GM10847 (cell line): ENCODE data around the gene CCNJL.

Experiments
- POLR2A ChIP-seq: IDR thresholded peaks from 2 replicates; pipeline ENCODE4 v1.6.1; 2011; ENCODE audit not compliant: insufficient read length; ENCODE audit errors: extremely low read depth

CCNJL gene

GRCh38 chr5:160286947-160287346 is 25.4 kb downstream of the CCNJL start:
- no peak for TF ChIP-seq POLR2A

GRCh38 chr5:160285316-160285715 is 27.0 kb downstream of the CCNJL start:
- no peak for TF ChIP-seq POLR2A

DNA sequence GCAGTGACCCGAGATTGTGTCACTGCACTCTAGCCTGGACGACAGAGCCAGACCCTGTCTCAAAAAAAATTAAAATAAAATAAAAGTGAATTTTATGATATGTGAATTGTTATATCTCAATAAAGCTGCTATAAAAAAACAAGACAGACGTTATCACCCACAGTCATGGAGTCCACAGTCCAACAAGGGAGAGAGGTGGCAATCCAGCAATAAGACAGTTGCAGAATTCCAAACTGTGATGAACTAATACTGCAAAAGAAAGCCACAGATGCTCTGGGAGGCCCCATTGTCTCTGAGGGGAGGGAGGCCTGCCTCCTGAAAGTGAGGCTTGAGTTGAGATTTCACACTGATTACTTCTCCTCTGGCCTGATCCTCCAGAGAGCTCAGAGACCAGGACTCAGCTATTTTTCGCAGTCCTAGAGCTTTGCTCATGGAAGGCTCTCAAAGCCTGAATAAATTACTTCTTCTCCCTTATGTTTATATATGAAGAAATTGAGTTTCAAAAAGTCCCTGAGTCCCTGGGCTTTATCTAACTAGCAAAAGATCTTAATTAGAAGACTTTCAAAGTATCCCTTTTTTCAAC is 28.0 kb downstream of the CCNJL start:
- no peak for TF ChIP-seq POLR2A

GRCh38 chr5:160281275-160281674 is 31.1 kb downstream of the CCNJL start:
- no peak for TF ChIP-seq POLR2A

- no peak for TF ChIP-seq POLR2A
These were observed 31.8 kb downstream of the CCNJL start for GRCh38 chr5:160280384-160281095.

DNA sequence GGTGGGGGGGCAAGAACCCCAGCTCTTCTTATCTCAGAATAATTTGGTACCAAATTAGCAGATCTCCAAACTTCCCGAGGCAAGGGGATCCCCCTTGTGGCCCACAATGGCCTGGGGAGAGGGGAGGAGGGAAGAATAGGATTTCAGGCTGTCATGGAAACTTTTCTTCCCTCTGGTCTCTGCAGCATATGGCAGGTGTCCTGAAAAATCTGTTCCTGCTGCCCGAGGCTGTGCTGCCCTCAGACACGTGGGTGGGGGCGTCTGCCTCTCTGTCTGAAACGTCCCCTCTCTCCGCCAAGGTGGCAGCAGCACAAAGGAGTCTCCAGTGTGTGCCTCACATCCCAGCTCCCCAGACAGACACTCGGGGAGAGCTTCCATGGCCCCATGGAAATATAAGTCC is 34.0 kb downstream of the CCNJL start:
- no peak for TF ChIP-seq POLR2A

DNA sequence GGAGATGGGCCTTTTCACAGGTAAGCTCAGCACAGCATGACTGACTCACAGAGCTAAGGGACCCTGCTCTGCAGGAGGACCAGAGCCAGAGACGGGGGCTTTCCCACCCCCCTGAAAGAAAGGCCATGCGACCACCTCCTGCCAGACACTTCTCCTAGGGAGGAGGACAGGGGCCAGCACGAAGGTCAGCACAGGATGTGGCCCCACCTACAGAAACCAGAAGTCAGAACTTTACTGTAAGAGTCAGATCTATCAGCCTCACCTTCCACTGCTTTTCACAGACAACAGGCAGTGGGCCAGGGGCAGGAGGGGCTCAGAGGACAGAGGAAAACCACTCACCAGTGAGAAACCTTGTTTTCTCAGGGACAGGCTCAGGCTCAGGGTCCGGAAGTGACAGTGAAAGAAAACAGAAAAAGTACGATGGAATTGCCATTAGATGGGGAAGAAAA is 37.9 kb downstream of the CCNJL start:
- no peak for TF ChIP-seq POLR2A

DNA sequence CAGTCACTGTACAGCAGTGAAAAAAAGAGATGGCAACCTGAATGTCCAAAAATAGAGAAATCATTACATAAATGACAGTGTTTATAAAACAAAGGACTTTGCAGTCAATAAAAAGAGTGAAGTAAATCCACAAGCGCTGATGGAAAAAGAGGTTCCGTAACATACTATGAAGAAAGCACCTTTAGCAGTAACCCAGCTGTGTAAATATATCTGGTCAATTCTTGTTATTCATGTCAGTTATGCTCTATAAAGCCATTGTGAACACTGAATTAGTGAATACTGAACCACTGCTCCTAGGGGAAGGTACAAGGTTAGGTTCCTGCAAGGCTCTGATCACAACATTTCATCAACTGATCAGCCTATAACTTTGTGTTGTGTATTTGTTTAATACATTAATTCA is 39.5 kb downstream of the CCNJL start:
- TF ChIP-seq POLR2A, result no peak

DNA sequence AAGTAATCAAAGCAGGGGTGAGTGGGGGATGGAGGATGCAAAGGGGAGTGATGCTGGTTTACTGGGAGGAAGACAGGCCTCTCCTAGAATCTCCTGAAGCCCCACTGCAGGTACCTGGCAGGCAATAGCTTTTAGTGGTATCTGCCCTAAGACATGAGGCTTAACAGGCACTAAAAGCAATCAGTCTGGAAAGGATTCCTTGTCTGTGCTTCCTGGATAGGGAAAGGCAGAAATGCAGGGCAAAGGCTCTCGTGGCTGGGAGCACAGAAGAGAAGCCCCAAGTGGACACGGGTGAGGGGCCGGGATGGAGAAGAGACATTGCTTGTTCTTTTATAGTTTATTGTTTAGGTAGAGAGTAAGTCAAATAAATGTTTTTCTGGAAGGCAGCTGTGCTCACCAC is 40.1 kb downstream of the CCNJL start:
- TF ChIP-seq POLR2A, result no peak

- no peak for TF ChIP-seq POLR2A
These were observed 40.5 kb downstream of the CCNJL start for GRCh38 chr5:160271836-160272235.

- no peak for TF ChIP-seq POLR2A
These were observed 41.0 kb downstream of the CCNJL start for GRCh38 chr5:160271396-160271795.

GRCh38 chr5:160270704-160271103 is 41.7 kb downstream of the CCNJL start:
- TF ChIP-seq POLR2A, result no peak

DNA sequence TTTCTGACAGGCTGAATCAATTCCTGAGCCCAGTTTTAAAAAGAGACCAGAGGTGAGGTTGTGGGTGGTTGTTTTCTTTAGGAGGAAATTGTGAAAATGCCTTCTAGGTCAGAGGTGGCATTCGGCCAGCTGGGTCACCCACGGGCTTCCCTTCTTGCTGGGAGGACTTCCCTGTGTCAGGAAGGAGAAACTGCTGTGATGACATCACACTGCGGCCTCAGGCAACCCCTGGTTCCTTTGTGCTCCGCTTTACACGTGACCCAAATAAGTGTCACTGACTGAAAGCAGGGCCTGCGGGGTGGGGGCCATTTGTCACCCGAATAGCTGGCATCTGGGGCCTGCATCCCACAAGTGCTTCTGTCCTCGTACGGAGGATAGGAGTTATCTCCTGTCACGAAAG is 43.3 kb downstream of the CCNJL start:
- no peak for TF ChIP-seq POLR2A

DNA sequence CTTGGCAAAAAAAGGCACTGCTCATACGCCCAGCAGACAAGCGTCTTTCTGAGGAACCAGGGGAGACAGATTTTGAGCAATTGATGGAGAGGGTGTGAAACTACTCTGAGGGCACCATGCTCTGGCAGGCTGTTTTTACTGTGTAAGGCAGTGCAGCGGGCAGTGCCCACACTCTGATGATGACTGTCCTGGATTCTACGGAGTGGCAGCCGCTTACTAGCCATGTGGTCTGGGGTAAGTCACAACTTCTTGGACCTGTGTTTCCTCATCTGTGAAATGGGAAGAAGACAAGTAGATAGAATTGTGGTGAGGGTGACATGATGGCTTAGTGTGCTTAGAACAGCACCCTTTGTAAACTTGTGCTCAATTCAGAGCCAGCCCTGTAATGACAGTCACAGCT is 44.2 kb downstream of the CCNJL start:
- TF ChIP-seq POLR2A, result no peak

DNA sequence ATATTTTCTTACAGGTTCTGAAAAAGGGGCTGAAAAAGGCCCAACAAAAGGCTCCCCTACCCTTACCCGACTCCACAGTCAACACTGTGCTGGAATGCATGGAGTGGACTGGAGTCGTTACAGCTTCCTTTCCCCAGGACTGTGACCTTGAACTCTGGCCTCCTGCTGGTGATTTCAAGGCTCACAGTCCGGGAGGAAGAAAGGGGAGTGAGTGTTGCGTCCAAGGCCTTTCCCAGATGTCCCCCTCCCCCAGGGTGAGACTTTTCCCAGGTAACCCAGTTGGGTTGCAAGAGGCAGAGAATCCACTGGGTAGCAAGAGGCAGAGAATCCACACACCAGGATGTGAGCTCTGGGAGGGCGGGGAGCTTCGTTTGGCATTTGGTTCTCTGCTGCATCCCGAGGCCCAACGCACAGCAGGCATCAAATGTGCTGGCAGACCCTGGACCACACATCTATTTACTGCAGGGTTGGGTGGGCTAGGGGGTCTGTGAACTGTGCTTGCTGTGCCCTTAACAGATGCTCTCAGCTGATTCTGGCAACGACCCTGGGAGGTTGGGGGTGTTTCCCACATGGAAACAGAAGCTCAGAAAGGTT is 45.5 kb downstream of the CCNJL start:
- no peak for TF ChIP-seq POLR2A

- TF ChIP-seq POLR2A, result no peak
These were observed 46.3 kb downstream of the CCNJL start for GRCh38 chr5:160266044-160266443.
